Activated T-cell treated with anti-CD3 and anti-CD28 coated beads, Interleukin-2, amount 50 U/mL, for 48 hours (primary cell): ENCODE measurements around the gene EXOC3L2.

ENCODE experiments used
- DNase-seq, 2 experiments: peaks; one replicate each; pipeline ENCODE4 v3.0.0-alpha.2; 2020

EXOC3L2 gene

GRCh38 chr19:45217957-45218334 is 27.3 kb downstream of the EXOC3L2 start:
- DNase-seq = no peak

- no peak for DNase-seq
Measured at GRCh38 chr19:45217193-45217956, 27.8 kb downstream of the EXOC3L2 start.

GRCh38 chr19:45216667-45217066 is 28.5 kb downstream of the EXOC3L2 start:
- DNase-seq = no peak

GRCh38 chr19:45215391-45216191 is 29.6 kb downstream of the EXOC3L2 start:
- no peak for DNase-seq

- no peak for DNase-seq
Measured at GRCh38 chr19:45213031-45213430, 32.2 kb downstream of the EXOC3L2 start.

GRCh38 chr19:45211751-45212381 is 33.3 kb downstream of the EXOC3L2 start:
- DNase-seq = no peak

GRCh38 chr19:45206328-45206727 is 38.9 kb downstream of the EXOC3L2 start:
- no peak for DNase-seq

- no peak for DNase-seq
Measured at GRCh38 chr19:45205810-45206209, 39.4 kb downstream of the EXOC3L2 start.

- no peak for DNase-seq
Measured at GRCh38 chr19:45202637-45203036, 42.6 kb downstream of the EXOC3L2 start.

- DNase-seq = no peak
Measured at GRCh38 chr19:45200568-45200967, 44.6 kb downstream of the EXOC3L2 start.

GRCh38 chr19:45195764-45196163 is 49.4 kb downstream of the EXOC3L2 start:
- DNase-seq = no peak

GRCh38 chr19:45191375-45191774 is 53.8 kb downstream of the EXOC3L2 start:
- no peak for DNase-seq

- no peak for DNase-seq
Measured at GRCh38 chr19:45189971-45190370, 55.2 kb downstream of the EXOC3L2 start.

GRCh38 chr19:45187421-45188100 is 57.6 kb downstream of the EXOC3L2 start:
- DNase-seq = peak in 1 of 2 experiments; percentile 41

- DNase-seq = no peak
Measured at GRCh38 chr19:45186509-45187334, 58.5 kb downstream of the EXOC3L2 start.

- DNase-seq = no peak
Measured at GRCh38 chr19:45184115-45184514, 61.1 kb downstream of the EXOC3L2 start.

- no peak for DNase-seq
Measured at GRCh38 chr19:45182758-45183157, 62.4 kb downstream of the EXOC3L2 start.

- DNase-seq = no peak
Measured at GRCh38 chr19:45180936-45181335, 64.3 kb downstream of the EXOC3L2 start.

- DNase-seq = no peak
Measured at GRCh38 chr19:45179892-45180370, 65.3 kb downstream of the EXOC3L2 start.

- DNase-seq = peak; percentile 60 to 70
Measured at GRCh38 chr19:45179072-45179891, 65.9 kb downstream of the EXOC3L2 start.
